SK-N-SH (cell line): ENCODE measurements around the gene RAP1GAP. TPM values are rescaled to one million over a fixed set of nuclear protein-coding genes. Genes with fewer than 3 reads are reported as not detected.

Experiments used
- CTCF ChIA-PET: fragments of 300-600, 350-600 bp; formaldehyde crosslinking; extraction: SDS; loops from one replicate; lab custom pipeline; 2021; lab: Yijun Ruan, JAX
- POLR2A ChIA-PET: fragments of 350-600 bp; sonication (Branson Sonifier 250); formaldehyde crosslinking; extraction: SDS; loops from one replicate; lab custom pipeline; 2020; ENCODE audit warnings: antibody characterized with exemption, inconsistent platforms; lab: Yijun Ruan, JAX
- DNase-seq: peaks from one replicate; pipeline ENCODE4 v3.0.0; 2012
- H2AFZ ChIP-seq: fragments of 200-600 bp; sonication (generic); 2 replicates; pipeline ENCODE4 v1.8.1; 2016; ENCODE audit warnings: antibody characterized with exemption, mild to moderate bottlenecking, low read depth
- H3F3A ChIP-seq: fragments of 200-600 bp; sonication (generic); replicated peaks from 2 replicates; pipeline ENCODE3; 2016; ENCODE audit warnings: antibody characterized with exemption, mild to moderate bottlenecking; ENCODE audit not compliant: insufficient read depth
- H3K27ac ChIP-seq, 2 experiments: fragments of 200-500 bp in 1 of 2; fragments of 200-600 bp in 1 of 2; sonication (Bioruptor generic) in 1 of 2; sonication (generic), shearing (Covaris generic) in 1 of 2; 2 replicates each; pipeline versions ENCODE4 v1.5.1 to v1.6.1; 2014 to 2016; ENCODE audit warnings: low read depth in 2 of 2, inconsistent platforms in 1 of 2, low read length in 1 of 2, mild to moderate bottlenecking in 1 of 2, mixed read lengths in 1 of 2
- H3K27me3 ChIP-seq: fragments of 200-600 bp; sonication (generic), shearing (Covaris generic); 2 replicates; pipeline ENCODE4 v1.6.1; 2016; ENCODE audit warnings: mixed run types; ENCODE audit not compliant: insufficient read depth
- H3K36me3 ChIP-seq, 2 experiments: fragments of 200-500 bp in 1 of 2; fragments of 200-600 bp in 1 of 2; sonication (Bioruptor generic) in 1 of 2; sonication (generic) in 1 of 2; replicated peaks in 1 of 2; 2 replicates each; pipeline versions ENCODE3 to v1.5.1; 2014 to 2016; ENCODE audit warnings: low read length in 1 of 2, mild to moderate bottlenecking in 1 of 2; ENCODE audit not compliant: insufficient read depth in 2 of 2, control insufficient read depth in 1 of 2
- H3K4me1 ChIP-seq, 2 experiments: fragments of 200-500 bp in 1 of 2; fragments of 200-600 bp in 1 of 2; sonication (Bioruptor generic) in 1 of 2; sonication (generic), shearing (Covaris generic) in 1 of 2; 2 replicates each; pipeline versions ENCODE4 v1.5.1 to v1.6.1; 2014 to 2016; ENCODE audit warnings: low read depth in 1 of 2, low read length in 1 of 2, mixed run types in 1 of 2; ENCODE audit not compliant: insufficient read depth in 2 of 2, control insufficient read depth in 1 of 2
- H3K4me2 ChIP-seq: fragments of 200-600 bp; sonication (generic), shearing (Covaris generic); 2 replicates; pipeline ENCODE4 v1.6.1; 2017; ENCODE audit warnings: mixed run types
- H3K4me3 ChIP-seq, 2 experiments: fragments of 200-500 bp in 1 of 2; fragments of 200-600 bp in 1 of 2; sonication (Bioruptor generic) in 1 of 2; sonication (generic), shearing (Covaris generic) in 1 of 2; 2 replicates each; pipeline versions ENCODE4 v1.5.1 to v1.8.1; 2014 to 2016; ENCODE audit warnings: low read depth in 2 of 2, inconsistent platforms in 1 of 2, low read length in 1 of 2, mild to moderate bottlenecking in 1 of 2, mixed read lengths in 1 of 2, moderate library complexity in 1 of 2
- H3K79me2 ChIP-seq: fragments of 200-600 bp; sonication (generic); 2 replicates; pipeline ENCODE4 v1.8.1; 2017; ENCODE audit warnings: mild to moderate bottlenecking; ENCODE audit not compliant: insufficient read depth
- H3K9ac ChIP-seq: fragments of 200-600 bp; sonication (generic); 2 replicates; pipeline ENCODE4 v1.6.1; 2017; ENCODE audit warnings: mixed run types
- H3K9me2 ChIP-seq: fragments of 200-600 bp; sonication (generic); 2 replicates; pipeline ENCODE4 v1.6.1; 2017; ENCODE audit warnings: mixed run types
- H3K9me3 ChIP-seq: fragments of 200-600 bp; sonication (generic); 2 replicates; pipeline ENCODE4 v1.6.1; 2017; ENCODE audit warnings: mixed run types, mild to moderate bottlenecking, moderate library complexity
- H4K20me1 ChIP-seq: fragments of 200-600 bp; sonication (generic); 2 replicates; pipeline ENCODE4 v1.6.1; 2017; ENCODE audit warnings: mild to moderate bottlenecking, mixed run types; ENCODE audit not compliant: insufficient read depth
- CHD2 ChIP-seq: fragments of 150-350 bp; IDR thresholded peaks from 2 replicates; pipeline ENCODE4 v1.6.1; 2018; ENCODE audit warnings: low read length; ENCODE audit not compliant: partially characterized antibody
- EZH2phosphoT487 ChIP-seq: fragments of 200-600 bp; sonication (generic); IDR thresholded peaks from 2 replicates; pipeline ENCODE4 v1.6.1; 2017; ENCODE audit warnings: low read depth, mixed run types, mild to moderate bottlenecking, antibody characterized with exemption, moderate library complexity, borderline replicate concordance
- FOSL2 ChIP-seq: IDR thresholded peaks from 2 replicates; pipeline ENCODE4 v1.4.0; 2012; ENCODE audit warnings: low read depth, mild to moderate bottlenecking, moderate library complexity, borderline replicate concordance
- FOXM1 ChIP-seq: IDR thresholded peaks from 2 replicates; pipeline ENCODE4 v1.4.0; 2012; ENCODE audit warnings: low read depth, mild to moderate bottlenecking
- GABPA ChIP-seq: IDR thresholded peaks from 2 replicates; pipeline ENCODE4 v1.4.0; 2012; ENCODE audit warnings: low read depth, mild to moderate bottlenecking
- MXI1 ChIP-seq: IDR thresholded peaks from 2 replicates; pipeline ENCODE4 v1.6.1; 2012; ENCODE audit warnings: mild to moderate bottlenecking, low read depth, low read length, improper control_type of control experiment
- NFIC ChIP-seq: IDR thresholded peaks from 2 replicates; pipeline ENCODE4 v1.4.0; 2012; ENCODE audit warnings: borderline replicate concordance
- NRF1 ChIP-seq: IDR thresholded peaks from 2 replicates; pipeline ENCODE4 v1.6.1; 2012; ENCODE audit warnings: low read depth, mild to moderate bottlenecking, low read length
- POLR2AphosphoS5 ChIP-seq: IDR thresholded peaks from 2 replicates; pipeline ENCODE4 v1.6.1; 2012; ENCODE audit warnings: low read depth, low read length
- RAD21 ChIP-seq: IDR thresholded peaks from 2 replicates; pipeline ENCODE4 v1.6.1; 2012; ENCODE audit warnings: mild to moderate bottlenecking, low read length
- REST ChIP-seq: IDR thresholded peaks from 2 replicates; pipeline ENCODE4 v1.6.1; 2012; ENCODE audit warnings: mild to moderate bottlenecking, low read depth, low read length, moderate library complexity
- RFX5 ChIP-seq: IDR thresholded peaks from 2 replicates; pipeline ENCODE4 v1.6.1; 2012; ENCODE audit warnings: mild to moderate bottlenecking, improper control_type of control experiment, low read length
- RXRA ChIP-seq: IDR thresholded peaks from 2 replicates; pipeline ENCODE4 v1.4.0; 2012; ENCODE audit warnings: low read depth, mild to moderate bottlenecking, borderline replicate concordance
- SMC3 ChIP-seq: IDR thresholded peaks from 2 replicates; pipeline ENCODE4 v1.6.1; 2012; ENCODE audit warnings: low read depth, low read length, improper control_type of control experiment
- WGBS: methylation state at CpG from one replicate; pipeline ENCODE4 v1.1.6; 2017; ENCODE audit warnings: low lambda C conversion rate; 5-methylcytosine and 5-hydroxymethylcytosine counted together
- polyA plus RNA-seq, 3 experiments: library from polyadenylated mRNA; depleted of rRNA; stranded (reverse); fragments of >200 nt; gene quantifications; 2 replicates each; pipeline ENCODE4 v1.2.3, GENCODE V29; 2012
- TF ChIP-seq, protein P1 (sequence below): IDR thresholded peaks from 2 replicates; pipeline ENCODE4; 2012
- TF ChIP-seq, protein P2 (sequence below): fragments of 150-350 bp; IDR thresholded peaks from 2 replicates; pipeline ENCODE4 v1.6.1; 2017; ENCODE audit warnings: antibody characterized with exemption, low read length, low read depth, borderline replicate concordance
- TF ChIP-seq, protein P3 (sequence below): IDR thresholded peaks from 2 replicates; pipeline ENCODE4 v1.4.0; 2012; ENCODE audit warnings: low read depth
- TF ChIP-seq, protein P4 (sequence below): IDR thresholded peaks from 2 replicates; pipeline ENCODE4 v1.4.0; 2012; ENCODE audit warnings: low read depth, borderline replicate concordance

RAP1GAP gene
- polyA plus RNA-seq, 1 of the 3 experiments (the other 2 are of a cell fraction): 0.99 TPM

DNA sequence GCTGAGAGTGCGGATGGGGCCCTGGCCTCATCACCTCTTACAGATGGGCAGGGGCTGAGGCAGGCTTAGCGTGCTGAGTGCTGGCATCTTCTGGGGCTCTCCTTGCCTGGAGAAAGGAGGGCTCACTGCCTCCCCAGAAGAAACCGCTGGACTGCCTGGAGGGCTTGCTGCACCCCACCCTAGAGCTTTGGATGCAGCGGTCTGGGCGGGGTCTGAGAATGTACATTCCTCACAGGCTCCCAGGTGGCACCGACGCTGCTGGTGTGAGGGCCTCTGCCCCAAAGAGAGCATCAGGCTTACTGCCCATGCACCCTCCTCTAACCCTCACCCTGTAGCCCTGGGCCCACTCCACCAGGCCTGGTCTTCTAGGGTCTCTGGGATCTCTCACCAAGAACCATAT lies 51.1 kb downstream of the RAP1GAP start:
- H3K4me1 ChIP-seq: peaks cover 0 to 38% of the 10 kb centered on the region in 2 experiments; a peak in 1 of 4 replicates
- no peak overlapping the region for H3K27ac ChIP-seq
- H3K9ac ChIP-seq: no peak overlapping the region
- DNase-seq: no peak
- no peaks in the 10 kb centered on the region for H3K36me3 ChIP-seq
- no peaks in the 10 kb centered on the region for H4K20me1 ChIP-seq
- no peaks in the 10 kb centered on the region for H3K9me3 ChIP-seq
- no peak overlapping the region for H3K4me3 ChIP-seq
- WGBS: 97% methylated on average over 6 of the region's 7 CpGs
- H3K9me2 ChIP-seq: no peaks in the 10 kb centered on the region
- CTCF ChIA-PET: interaction anchor here (0.7 to 4.5 kb wide), 5 partner anchors 18 to 247 kb away, joined by 3 to 23 read pairs (median 3); no protein-coding TSS in a partner anchor
- H2AFZ ChIP-seq: no peak overlapping the region
- no peaks in the 10 kb centered on the region for H3K79me2 ChIP-seq
- POLR2A ChIA-PET: no interaction called here
- no peaks in the 10 kb centered on the region for H3F3A ChIP-seq
- no peak overlapping the region for H3K4me2 ChIP-seq
- H3K27me3 ChIP-seq: peaks cover under 1% of the 10 kb centered on the region; the same call in 1 of the 2 replicates
- TF ChIP-seq NRF1: no peak
- no peak for TF ChIP-seq FOXM1
- TF ChIP-seq SMC3: no peak
- no peak for TF ChIP-seq POLR2AphosphoS5
- TF ChIP-seq GABPA: no peak
- no peak for TF ChIP-seq CHD2
- no peak for TF ChIP-seq REST
- no peak for TF ChIP-seq FOSL2
- no peak for TF ChIP-seq EZH2phosphoT487
- no peak for TF ChIP-seq NFIC
- no peak for TF ChIP-seq MXI1
- TF ChIP-seq, protein P1, sequence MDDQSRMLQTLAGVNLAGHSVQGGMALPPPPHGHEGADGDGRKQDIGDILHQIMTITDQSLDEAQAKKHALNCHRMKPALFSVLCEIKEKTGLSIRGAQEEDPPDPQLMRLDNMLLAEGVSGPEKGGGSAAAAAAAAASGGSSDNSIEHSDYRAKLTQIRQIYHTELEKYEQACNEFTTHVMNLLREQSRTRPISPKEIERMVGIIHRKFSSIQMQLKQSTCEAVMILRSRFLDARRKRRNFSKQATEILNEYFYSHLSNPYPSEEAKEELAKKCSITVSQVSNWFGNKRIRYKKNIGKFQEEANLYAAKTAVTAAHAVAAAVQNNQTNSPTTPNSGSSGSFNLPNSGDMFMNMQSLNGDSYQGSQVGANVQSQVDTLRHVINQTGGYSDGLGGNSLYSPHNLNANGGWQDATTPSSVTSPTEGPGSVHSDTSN: no peak
- TF ChIP-seq RFX5: no peak
- TF ChIP-seq, protein P2, sequence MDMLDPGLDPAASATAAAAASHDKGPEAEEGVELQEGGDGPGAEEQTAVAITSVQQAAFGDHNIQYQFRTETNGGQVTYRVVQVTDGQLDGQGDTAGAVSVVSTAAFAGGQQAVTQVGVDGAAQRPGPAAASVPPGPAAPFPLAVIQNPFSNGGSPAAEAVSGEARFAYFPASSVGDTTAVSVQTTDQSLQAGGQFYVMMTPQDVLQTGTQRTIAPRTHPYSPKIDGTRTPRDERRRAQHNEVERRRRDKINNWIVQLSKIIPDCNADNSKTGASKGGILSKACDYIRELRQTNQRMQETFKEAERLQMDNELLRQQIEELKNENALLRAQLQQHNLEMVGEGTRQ: no peak
- TF ChIP-seq, protein P3, sequence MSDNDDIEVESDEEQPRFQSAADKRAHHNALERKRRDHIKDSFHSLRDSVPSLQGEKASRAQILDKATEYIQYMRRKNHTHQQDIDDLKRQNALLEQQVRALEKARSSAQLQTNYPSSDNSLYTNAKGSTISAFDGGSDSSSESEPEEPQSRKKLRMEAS: no peak
- no peak for TF ChIP-seq RAD21
- TF ChIP-seq, protein P4, sequence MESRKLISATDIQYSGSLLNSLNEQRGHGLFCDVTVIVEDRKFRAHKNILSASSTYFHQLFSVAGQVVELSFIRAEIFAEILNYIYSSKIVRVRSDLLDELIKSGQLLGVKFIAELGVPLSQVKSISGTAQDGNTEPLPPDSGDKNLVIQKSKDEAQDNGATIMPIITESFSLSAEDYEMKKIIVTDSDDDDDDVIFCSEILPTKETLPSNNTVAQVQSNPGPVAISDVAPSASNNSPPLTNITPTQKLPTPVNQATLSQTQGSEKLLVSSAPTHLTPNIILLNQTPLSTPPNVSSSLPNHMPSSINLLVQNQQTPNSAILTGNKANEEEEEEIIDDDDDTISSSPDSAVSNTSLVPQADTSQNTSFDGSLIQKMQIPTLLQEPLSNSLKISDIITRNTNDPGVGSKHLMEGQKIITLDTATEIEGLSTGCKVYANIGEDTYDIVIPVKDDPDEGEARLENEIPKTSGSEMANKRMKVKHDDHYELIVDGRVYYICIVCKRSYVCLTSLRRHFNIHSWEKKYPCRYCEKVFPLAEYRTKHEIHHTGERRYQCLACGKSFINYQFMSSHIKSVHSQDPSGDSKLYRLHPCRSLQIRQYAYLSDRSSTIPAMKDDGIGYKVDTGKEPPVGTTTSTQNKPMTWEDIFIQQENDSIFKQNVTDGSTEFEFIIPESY: no peak
- TF ChIP-seq RXRA: no peak
